ENCODE results near the gene STAC3. TPM values are rescaled to one million over a fixed set of nuclear protein-coding genes. Genes with fewer than 3 reads are reported as not detected.
"Not testable (repeated sequence)": the region's sequence is repeated elsewhere in the genome, so short reads cannot be mapped to it uniquely, and the experiment has no call there.

The STAC3 gene
- total and polyA plus RNA-seq, 2 donors from 2014 or later, result 1.5 to 3.1 TPM

GRCh38 chr12:57280211-57281062 lies 29.4 kb upstream of the STAC3 start:
- FAIRE-seq (no peak), DNase-seq (peak; percentile 38 to 75 (median 54))
- Histone ChIP-seq H3K27me3 (ENCODE audit: control insufficient read depth, insufficient read depth, low read length) (no peaks in the 10 kb centered on the region), H3K9ac (ENCODE audit: low read length in 3 of 3) (no peak overlapping the region), H3K36me3 (ENCODE audit: control insufficient read depth in 2 of 3, insufficient read depth in 3 of 3, low read length in 3 of 3) (peaks cover 8 to 30% (median 21%) of the 10 kb centered on the region in 3 donors), H3K9me3 (ENCODE audit: control insufficient read depth in 2 of 3, insufficient read depth in 1 of 3, low read length in 3 of 3) (no peaks in the 10 kb centered on the region), H3K4me1 (ENCODE audit: control insufficient read depth in 2 of 3, insufficient read depth in 2 of 3, low read depth in 1 of 3, low read length in 3 of 3) (no peaks in the 10 kb centered on the region), H3K27ac (ENCODE audit: low read depth in 2 of 2, low read length in 2 of 2) (peak overlapping the region in 1 of 2 donors; percentile 7), H3K4me3 (ENCODE audit: low read length in 3 of 3) (no peak overlapping the region)
- intact Hi-C loops (cut with DNase I), result no loop called here
- TF ChIP-seq, protein P1, sequence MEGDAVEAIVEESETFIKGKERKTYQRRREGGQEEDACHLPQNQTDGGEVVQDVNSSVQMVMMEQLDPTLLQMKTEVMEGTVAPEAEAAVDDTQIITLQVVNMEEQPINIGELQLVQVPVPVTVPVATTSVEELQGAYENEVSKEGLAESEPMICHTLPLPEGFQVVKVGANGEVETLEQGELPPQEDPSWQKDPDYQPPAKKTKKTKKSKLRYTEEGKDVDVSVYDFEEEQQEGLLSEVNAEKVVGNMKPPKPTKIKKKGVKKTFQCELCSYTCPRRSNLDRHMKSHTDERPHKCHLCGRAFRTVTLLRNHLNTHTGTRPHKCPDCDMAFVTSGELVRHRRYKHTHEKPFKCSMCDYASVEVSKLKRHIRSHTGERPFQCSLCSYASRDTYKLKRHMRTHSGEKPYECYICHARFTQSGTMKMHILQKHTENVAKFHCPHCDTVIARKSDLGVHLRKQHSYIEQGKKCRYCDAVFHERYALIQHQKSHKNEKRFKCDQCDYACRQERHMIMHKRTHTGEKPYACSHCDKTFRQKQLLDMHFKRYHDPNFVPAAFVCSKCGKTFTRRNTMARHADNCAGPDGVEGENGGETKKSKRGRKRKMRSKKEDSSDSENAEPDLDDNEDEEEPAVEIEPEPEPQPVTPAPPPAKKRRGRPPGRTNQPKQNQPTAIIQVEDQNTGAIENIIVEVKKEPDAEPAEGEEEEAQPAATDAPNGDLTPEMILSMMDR (IDR thresholded peaks at IDR 0.05; ENCODE audit: borderline replicate concordance, extremely low read depth, insufficient read depth), result no peak

- H3K9ac ChIP-seq (ENCODE audit: low read length in 3 of 3), result no peak overlapping the region
- DNase-seq (no peak), FAIRE-seq (no peak)
- intact Hi-C loops (cut with DNase I), result no loop called here
- no peaks in the 10 kb centered on the region for H3K27me3 ChIP-seq (ENCODE audit: control insufficient read depth, insufficient read depth, low read length)
- TF ChIP-seq, protein P1 (IDR thresholded peaks at IDR 0.05; ENCODE audit: borderline replicate concordance, extremely low read depth, insufficient read depth), result no peak
- no peak overlapping the region for H3K4me3 ChIP-seq (ENCODE audit: low read length in 3 of 3)
- no peaks in the 10 kb centered on the region for H3K9me3 ChIP-seq (ENCODE audit: control insufficient read depth in 2 of 3, insufficient read depth in 1 of 3, low read length in 3 of 3)
- no peaks in the 10 kb centered on the region for H3K4me1 ChIP-seq (ENCODE audit: control insufficient read depth in 2 of 3, insufficient read depth in 2 of 3, low read depth in 1 of 3, low read length in 3 of 3)
- peaks cover 7 to 30% (median 18%) of the 10 kb centered on the region in 3 donors for H3K36me3 ChIP-seq (ENCODE audit: control insufficient read depth in 2 of 3, insufficient read depth in 3 of 3, low read length in 3 of 3)
- no peak overlapping the region for H3K27ac ChIP-seq (ENCODE audit: low read depth in 2 of 2, low read length in 2 of 2)
These were observed 27.7 kb upstream of the STAC3 start for GRCh38 chr12:57278465-57279381.

DNA sequence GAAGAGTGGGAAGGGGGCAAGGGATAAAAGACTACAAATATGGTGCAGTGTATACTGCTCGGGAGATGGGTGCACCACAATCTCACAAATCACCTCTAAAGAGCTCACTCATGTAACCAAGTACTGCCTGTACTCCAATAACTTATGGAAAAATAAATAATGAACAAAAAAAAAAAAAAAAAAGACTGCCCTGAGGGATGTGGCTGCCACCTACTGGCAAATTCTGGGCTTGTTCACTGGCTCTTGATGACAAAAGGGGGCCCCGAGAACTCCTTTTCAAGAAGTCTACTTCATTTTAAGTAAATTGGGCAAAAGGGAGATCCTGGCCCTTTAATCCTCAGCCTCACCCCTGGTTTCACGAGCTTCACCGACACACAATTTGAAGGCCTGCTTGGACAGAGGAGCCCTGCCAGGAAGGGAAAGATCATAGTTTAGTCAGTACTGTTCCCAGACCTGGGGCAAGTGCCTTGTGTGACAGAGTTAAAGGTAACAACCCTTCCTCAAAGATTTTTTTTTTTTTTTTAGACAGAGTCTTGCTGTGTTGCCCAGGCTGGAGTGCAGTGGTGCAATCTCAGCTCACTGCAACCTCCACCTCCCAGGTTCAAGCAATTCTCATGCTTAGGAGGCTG lies 26.1 kb upstream of the STAC3 start:
- Histone ChIP-seq H3K9me3 (ENCODE audit: control insufficient read depth in 2 of 3, insufficient read depth in 1 of 3, low read length in 3 of 3) (no peaks in the 10 kb centered on the region), H3K36me3 (ENCODE audit: control insufficient read depth in 2 of 3, insufficient read depth in 3 of 3, low read length in 3 of 3) (peaks cover 12 to 32% (median 20%) of the 10 kb centered on the region in 3 donors), H3K27ac (ENCODE audit: low read depth in 2 of 2, low read length in 2 of 2) (no peak overlapping the region), H3K4me3 (ENCODE audit: low read length in 3 of 3) (no peak overlapping the region), H3K4me1 (ENCODE audit: control insufficient read depth in 2 of 3, insufficient read depth in 2 of 3, low read depth in 1 of 3, low read length in 3 of 3) (no peaks in the 10 kb centered on the region), H3K27me3 (ENCODE audit: control insufficient read depth, insufficient read depth, low read length) (no peaks in the 10 kb centered on the region), H3K9ac (ENCODE audit: low read length in 3 of 3) (no peak overlapping the region)
- FAIRE-seq (no peak), DNase-seq (no peak)
- intact Hi-C loops (cut with DNase I), result no loop called here
- TF ChIP-seq, protein P1 (IDR thresholded peaks at IDR 0.05; ENCODE audit: borderline replicate concordance, extremely low read depth, insufficient read depth), result peak; percentile 25

DNA sequence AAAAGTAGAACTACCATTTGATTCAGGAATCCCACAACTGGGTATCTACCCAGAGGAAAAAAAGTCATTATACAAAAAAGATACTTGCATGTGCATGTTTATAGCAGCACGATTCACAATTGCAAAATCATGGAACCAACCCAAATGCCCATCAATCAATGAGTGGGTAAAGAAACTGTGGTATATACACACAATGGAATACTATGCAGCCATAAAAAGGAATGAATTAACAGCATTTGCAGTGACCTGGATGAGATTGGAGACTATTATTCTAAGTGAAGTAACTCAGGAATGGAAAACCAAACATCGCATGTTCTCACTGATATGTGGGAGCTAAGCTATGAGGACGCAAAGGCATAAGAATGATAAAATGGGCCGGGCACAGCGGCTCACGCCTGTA lies 25.2 kb upstream of the STAC3 start:
- H3K4me3 ChIP-seq (ENCODE audit: low read length in 3 of 3); intact Hi-C loops (cut with DNase I); H3K9me3 ChIP-seq (ENCODE audit: control insufficient read depth in 2 of 3, insufficient read depth in 1 of 3, low read length in 3 of 3); H3K27ac ChIP-seq (ENCODE audit: low read depth in 2 of 2, low read length in 2 of 2); H3K9ac ChIP-seq (ENCODE audit: low read length in 3 of 3); H3K4me1 ChIP-seq (ENCODE audit: control insufficient read depth in 2 of 3, insufficient read depth in 2 of 3, low read depth in 1 of 3, low read length in 3 of 3); DNase-seq; FAIRE-seq; H3K27me3 ChIP-seq (ENCODE audit: control insufficient read depth, insufficient read depth, low read length): not testable (repeated sequence)
- peaks cover 10 to 33% (median 23%) of the 10 kb centered on the region in 3 donors for H3K36me3 ChIP-seq (ENCODE audit: control insufficient read depth in 2 of 3, insufficient read depth in 3 of 3, low read length in 3 of 3)

Data from kidney (tissue), 14 donors.